ENCODE data around the gene SERPING1.

Gene SERPING1

GRCh38 chr11:57652662-57653061, 55.2 kb downstream of the SERPING1 start:
- no peak for DNase-seq (ENCODE audit: low spot score)

GRCh38 chr11:57653163-57653562, 55.7 kb downstream of the SERPING1 start:
- no peak for DNase-seq (ENCODE audit: low spot score)

- DNase-seq (ENCODE audit: low spot score): no peak
These were observed 59.4 kb downstream of the SERPING1 start for GRCh38 chr11:57656885-57657193.

- peak; percentile 98 for DNase-seq (ENCODE audit: low spot score)
These were observed 59.9 kb downstream of the SERPING1 start, which contains the start of gene CLP1 for GRCh38 chr11:57657194-57658022. Gene CLP1 (plus strand): TSS chr11:57657762. CDS start chr11:57659477, 1,715 bp downstream.

- peak; percentile 39 for DNase-seq (ENCODE audit: low spot score)
These were observed 60.5 kb downstream of the SERPING1 start for GRCh38 chr11:57658023-57658361.

- no peak for DNase-seq (ENCODE audit: low spot score)
These were observed 62.2 kb downstream of the SERPING1 start for GRCh38 chr11:57659669-57660068.

GRCh38 chr11:57662893-57663292, 65.4 kb downstream of the SERPING1 start:
- DNase-seq (ENCODE audit: low spot score): peak; percentile 35

GRCh38 chr11:57663975-57664374, 66.5 kb downstream of the SERPING1 start:
- no peak for DNase-seq (ENCODE audit: low spot score)

Data from RKO (cell line).